Stimulated activated naive B cell treated with anti-CD40 and anti-IgM and Interleukin-4, amounts not matched to agents 10 μg/mL and 1 μg/mL and 100 μg/mL, for 72 hours (primary cell): ENCODE measurements around the gene TRMT44.

ENCODE experiments used
- ATAC-seq, 2 donors: fragments of 150-1000 bp; cut with Tn5 transposase; replicated peaks; 2 replicates each; pipeline ENCODE4 v1.10.0; 2021; ENCODE audit warnings: moderate library complexity in 1 of 2
- DNase-seq: peaks from one replicate; pipeline ENCODE4 v3.0.0; 2021
- H3K27ac Mint-ChIP-seq: one replicate; pipeline ENCODE4 v1.8.0; 2022; ENCODE audit warnings: mild to moderate bottlenecking, mixed read lengths
- H3K27me3 Mint-ChIP-seq, 2 donors: one replicate each; pipeline ENCODE4 v1.8.0; 2022; ENCODE audit warnings: mixed read lengths in 2 of 2
- H3K36me3 Mint-ChIP-seq, 2 donors: one replicate each; pipeline ENCODE4 v1.8.0; 2022; ENCODE audit warnings: mixed read lengths in 2 of 2, mild to moderate bottlenecking in 1 of 2
- H3K4me1 Mint-ChIP-seq, 2 donors: one replicate each; pipeline ENCODE4 v1.8.0; 2022; ENCODE audit warnings: mixed read lengths in 2 of 2, mild to moderate bottlenecking in 1 of 2
- H3K4me3 Mint-ChIP-seq, 2 donors: one replicate each; pipeline ENCODE4 v1.8.0; 2022; ENCODE audit warnings: mild to moderate bottlenecking in 2 of 2, mixed read lengths in 2 of 2, moderate library complexity in 1 of 2
- H3K9me3 Mint-ChIP-seq, 2 donors: one replicate each; pipeline ENCODE4 v1.8.0; 2022; ENCODE audit warnings: mixed read lengths in 2 of 2, mild to moderate bottlenecking in 1 of 2

Gene TRMT44, protein sequence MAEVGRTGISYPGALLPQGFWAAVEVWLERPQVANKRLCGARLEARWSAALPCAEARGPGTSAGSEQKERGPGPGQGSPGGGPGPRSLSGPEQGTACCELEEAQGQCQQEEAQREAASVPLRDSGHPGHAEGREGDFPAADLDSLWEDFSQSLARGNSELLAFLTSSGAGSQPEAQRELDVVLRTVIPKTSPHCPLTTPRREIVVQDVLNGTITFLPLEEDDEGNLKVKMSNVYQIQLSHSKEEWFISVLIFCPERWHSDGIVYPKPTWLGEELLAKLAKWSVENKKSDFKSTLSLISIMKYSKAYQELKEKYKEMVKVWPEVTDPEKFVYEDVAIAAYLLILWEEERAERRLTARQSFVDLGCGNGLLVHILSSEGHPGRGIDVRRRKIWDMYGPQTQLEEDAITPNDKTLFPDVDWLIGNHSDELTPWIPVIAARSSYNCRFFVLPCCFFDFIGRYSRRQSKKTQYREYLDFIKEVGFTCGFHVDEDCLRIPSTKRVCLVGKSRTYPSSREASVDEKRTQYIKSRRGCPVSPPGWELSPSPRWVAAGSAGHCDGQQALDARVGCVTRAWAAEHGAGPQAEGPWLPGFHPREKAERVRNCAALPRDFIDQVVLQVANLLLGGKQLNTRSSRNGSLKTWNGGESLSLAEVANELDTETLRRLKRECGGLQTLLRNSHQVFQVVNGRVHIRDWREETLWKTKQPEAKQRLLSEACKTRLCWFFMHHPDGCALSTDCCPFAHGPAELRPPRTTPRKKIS

DNA sequence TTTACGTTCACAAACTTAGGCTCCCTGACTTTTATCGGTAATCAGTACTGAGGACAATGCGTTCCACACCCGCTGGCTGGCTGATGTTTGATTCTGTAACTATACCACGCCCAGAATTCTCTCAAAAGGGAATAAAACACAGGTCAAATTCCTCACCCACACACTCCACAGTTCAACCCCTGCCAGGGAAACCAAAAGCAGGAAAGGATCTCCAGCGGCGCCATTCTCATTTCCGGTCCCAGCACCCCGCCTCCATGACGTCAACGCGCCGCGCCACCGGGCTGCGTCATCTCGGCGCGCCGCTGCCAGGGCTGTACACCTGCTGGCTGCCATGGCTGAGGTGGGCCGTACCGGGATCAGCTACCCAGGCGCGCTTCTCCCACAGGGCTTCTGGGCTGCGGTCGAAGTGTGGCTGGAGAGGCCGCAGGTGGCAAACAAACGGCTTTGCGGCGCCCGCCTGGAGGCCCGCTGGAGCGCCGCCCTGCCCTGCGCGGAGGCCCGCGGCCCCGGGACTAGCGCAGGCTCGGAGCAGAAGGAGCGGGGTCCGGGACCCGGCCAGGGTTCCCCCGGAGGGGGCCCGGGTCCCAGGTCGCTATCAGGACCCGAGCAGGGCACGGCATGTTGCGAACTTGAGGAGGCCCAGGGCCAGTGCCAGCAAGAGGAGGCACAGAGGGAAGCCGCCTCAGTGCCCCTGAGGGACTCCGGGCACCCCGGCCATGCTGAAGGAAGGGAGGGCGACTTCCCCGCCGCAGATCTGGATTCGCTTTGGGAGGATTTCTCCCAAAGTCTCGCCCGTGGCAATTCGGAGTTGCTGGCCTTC, at the start of gene TRMT44, which contains the start of gene ACOX3:
Gene TRMT44, plus strand, starts transcription at position 286 of the 820 bp plus-strand sequence. Its CDS starts 46 bp downstream, at position 332.
Gene ACOX3, minus strand, starts transcription at position 232 of the 820 bp plus-strand sequence. CDS start 24,202 bp downstream, outside the sequence.
- peak within 1 kb of the TSS; percentile 99 for H3K27ac Mint-ChIP-seq
- no peaks in the 10 kb centered on the region for H3K27me3 Mint-ChIP-seq

DNA sequence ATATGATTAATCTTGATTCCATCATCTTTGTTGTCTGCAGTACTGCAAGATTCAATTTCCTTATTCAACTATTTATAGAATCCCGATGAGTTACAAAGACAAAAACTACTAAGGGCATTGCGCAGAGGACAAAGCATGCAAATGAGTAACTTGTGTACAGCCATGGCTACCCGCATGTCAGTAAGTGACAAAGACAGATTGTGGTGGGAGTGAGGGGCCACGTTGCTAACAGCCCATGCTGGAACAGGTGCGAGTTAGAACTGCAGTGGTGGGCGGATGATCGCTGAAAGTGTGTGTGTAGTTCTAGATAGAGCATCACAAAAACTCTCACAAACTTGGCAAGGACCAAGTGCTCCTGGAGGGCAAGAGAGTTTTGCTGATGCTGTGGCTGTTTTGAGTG, 49.5 kb upstream of the TRMT44 start:
- DNase-seq (no peak), ATAC-seq (no peak)
- peaks cover 0 to 4% of the 10 kb centered on the region in 2 donors for H3K4me1 Mint-ChIP-seq
- peaks cover 27 to 77% of the 10 kb centered on the region in 2 donors for H3K36me3 Mint-ChIP-seq
- no peak overlapping the region for H3K27ac Mint-ChIP-seq
- H3K27me3 Mint-ChIP-seq, result no peaks in the 10 kb centered on the region
- H3K9me3 Mint-ChIP-seq, result no peaks in the 10 kb centered on the region
- no peak overlapping the region for H3K4me3 Mint-ChIP-seq

More for the DNA sequence above, at the start of gene TRMT44, which contains the start of gene ACOX3:
- Mint-ChIP-seq H3K36me3 (peaks cover 4 to 35% of the 10 kb centered on the region in 2 donors), H3K9me3 (no peaks in the 10 kb centered on the region), H3K4me1 (peaks cover 43 to 80% of the 10 kb centered on the region in 2 donors), H3K4me3 (peak within 1 kb of the TSS; percentile 93 to 96)
- ATAC-seq (peak; percentile 91 to 95), DNase-seq (peak; percentile 92)

DNA sequence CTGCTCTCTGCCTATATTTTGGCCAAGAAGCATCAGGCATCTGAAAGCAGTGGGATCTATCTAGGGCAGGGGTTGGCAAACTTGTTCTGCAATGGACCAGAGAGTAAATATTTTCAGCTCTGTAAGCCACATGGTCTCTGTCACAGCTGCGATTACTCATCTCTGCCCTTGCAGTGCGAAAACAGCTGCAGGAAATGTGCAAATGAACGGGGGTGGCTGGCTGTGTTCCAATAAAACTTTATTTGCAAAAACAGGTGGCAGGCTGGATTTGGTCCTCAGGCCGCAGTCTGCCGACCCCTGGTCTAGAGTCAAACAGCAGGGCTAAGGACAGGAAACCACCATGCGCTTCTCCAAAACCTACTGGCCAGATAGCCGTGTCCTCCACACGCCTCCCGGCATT, 48.6 kb upstream of the TRMT44 start:
- Mint-ChIP-seq H3K4me1 (peaks cover 0 to 4% of the 10 kb centered on the region in 2 donors), H3K36me3 (peaks cover 29 to 77% of the 10 kb centered on the region in 2 donors), H3K27me3 (no peaks in the 10 kb centered on the region), H3K9me3 (no peaks in the 10 kb centered on the region), H3K27ac (peak overlapping the region; percentile 25), H3K4me3 (no peak overlapping the region)
- ATAC-seq, result peak; percentile 66 to 71
- DNase-seq, result no peak

DNA sequence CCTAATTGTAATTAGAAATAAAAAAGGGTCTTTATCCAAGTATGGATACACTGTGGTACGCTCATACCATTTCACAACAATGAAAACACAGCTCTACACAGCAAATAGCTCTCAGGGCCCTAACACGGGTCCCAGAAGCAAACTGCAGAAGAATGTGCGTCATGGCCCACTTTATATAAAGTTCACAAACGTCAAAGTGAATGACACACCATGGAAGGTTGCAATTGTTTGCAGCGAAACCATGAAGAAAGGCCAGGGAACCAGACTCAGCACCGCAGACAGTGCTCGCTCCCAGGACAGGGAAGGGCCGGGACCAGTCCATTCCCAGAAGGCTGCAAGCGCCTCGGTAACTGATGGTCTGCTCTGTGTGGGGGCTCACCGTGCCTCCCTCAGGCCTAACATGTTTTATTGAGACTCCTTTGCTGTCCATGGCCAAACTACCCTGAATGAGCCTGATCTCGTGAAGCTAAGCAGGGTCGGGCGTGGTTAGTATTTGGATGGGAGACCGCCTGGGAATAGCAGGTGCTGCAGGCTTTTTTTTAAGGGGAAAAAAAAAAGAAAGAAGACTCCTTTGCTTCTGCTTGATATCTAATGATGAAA, 47.9 kb upstream of the TRMT44 start:
- Mint-ChIP-seq H3K36me3 (peaks cover 30 to 77% of the 10 kb centered on the region in 2 donors), H3K27me3 (no peaks in the 10 kb centered on the region), H3K4me3 (no peak overlapping the region), H3K27ac (peak overlapping the region; percentile 9), H3K4me1 (peaks cover 0 to 4% of the 10 kb centered on the region in 2 donors), H3K9me3 (no peaks in the 10 kb centered on the region)
- ATAC-seq (no peak), DNase-seq (no peak)

DNA sequence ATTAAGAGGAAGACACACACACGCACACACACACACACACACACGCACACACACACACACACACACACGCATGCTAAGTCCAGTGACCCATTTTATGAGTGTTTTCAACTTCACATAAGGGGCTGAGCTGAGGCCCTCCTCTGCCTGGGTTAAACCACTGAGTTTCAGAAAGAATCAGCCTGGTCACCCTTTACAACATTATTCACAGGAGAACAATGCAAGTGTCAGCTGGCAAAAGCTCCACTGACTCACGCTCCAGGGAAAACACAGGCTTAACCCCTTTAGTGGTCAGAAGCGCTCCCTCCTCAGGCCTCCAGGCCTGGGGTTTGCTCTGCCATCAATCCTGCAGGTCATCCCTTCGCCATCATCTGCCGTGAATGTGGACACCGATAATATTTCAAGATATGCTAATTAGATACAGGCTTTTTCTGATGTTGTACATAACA, 47.0 kb upstream of the TRMT44 start:
- no peak for DNase-seq
- Mint-ChIP-seq H3K27ac (peak overlapping the region; percentile 47), H3K4me1 (peaks cover 3 to 8% of the 10 kb centered on the region in 2 donors), H3K9me3 (no peaks in the 10 kb centered on the region), H3K27me3 (no peaks in the 10 kb centered on the region), H3K36me3 (peaks cover 34 to 74% of the 10 kb centered on the region in 2 donors), H3K4me3 (no peak overlapping the region)
- no peak for ATAC-seq

DNA sequence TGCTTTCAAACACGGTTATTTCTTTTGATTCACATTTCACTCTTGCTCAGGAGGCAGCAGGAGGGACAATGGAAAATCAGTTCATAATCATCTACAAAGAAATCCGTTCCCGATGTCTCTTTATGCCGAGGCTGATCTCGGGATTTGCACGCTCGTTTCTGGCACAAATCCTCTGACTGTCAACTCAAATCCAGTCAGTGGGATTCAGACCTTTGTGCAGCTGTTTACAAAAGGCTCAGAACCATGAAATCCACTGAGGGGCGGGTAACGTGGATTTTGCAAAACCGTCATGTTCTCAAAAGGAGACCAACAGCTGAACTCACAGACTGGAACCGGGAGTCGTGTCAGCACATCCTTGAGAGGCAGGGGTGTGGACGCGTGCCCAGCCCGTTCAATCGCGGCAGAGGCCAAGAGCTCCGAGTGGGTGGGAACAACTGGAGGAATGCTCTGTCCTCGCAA, 46.5 kb upstream of the TRMT44 start:
- DNase-seq, result no peak
- Mint-ChIP-seq H3K4me3 (no peak overlapping the region), H3K4me1 (peaks cover 6 to 11% of the 10 kb centered on the region in 2 donors), H3K9me3 (no peaks in the 10 kb centered on the region), H3K27me3 (no peaks in the 10 kb centered on the region), H3K36me3 (peaks cover 38 to 76% of the 10 kb centered on the region in 2 donors), H3K27ac (no peak overlapping the region)
- ATAC-seq, result no peak

DNA sequence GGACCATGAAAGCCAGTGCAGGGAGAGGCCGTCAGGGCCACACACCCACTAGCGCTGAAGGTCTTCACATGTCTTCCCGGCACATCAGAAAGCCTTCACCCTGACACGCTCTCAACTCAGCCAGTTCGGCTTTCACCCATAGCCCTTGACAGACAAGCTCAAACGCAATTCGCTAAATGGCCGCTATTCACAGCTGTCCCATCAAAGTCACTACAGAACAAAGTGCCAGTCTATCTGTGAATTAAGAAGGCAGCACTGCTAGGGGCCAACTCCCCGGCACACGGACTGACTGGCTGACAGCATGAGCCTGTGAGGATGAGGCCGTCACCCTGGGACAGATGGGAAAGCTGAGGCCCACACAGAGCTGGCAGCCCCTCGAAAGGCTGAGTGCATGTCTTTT, 45.8 kb upstream of the TRMT44 start:
- DNase-seq (no peak), ATAC-seq (no peak)
- H3K27ac Mint-ChIP-seq, result no peak overlapping the region
- H3K27me3 Mint-ChIP-seq, result no peaks in the 10 kb centered on the region
- no peak overlapping the region for H3K4me3 Mint-ChIP-seq
- peaks cover 6 to 11% of the 10 kb centered on the region in 2 donors for H3K4me1 Mint-ChIP-seq
- no peaks in the 10 kb centered on the region for H3K9me3 Mint-ChIP-seq
- H3K36me3 Mint-ChIP-seq, result peaks cover 45 to 79% of the 10 kb centered on the region in 2 donors

DNA sequence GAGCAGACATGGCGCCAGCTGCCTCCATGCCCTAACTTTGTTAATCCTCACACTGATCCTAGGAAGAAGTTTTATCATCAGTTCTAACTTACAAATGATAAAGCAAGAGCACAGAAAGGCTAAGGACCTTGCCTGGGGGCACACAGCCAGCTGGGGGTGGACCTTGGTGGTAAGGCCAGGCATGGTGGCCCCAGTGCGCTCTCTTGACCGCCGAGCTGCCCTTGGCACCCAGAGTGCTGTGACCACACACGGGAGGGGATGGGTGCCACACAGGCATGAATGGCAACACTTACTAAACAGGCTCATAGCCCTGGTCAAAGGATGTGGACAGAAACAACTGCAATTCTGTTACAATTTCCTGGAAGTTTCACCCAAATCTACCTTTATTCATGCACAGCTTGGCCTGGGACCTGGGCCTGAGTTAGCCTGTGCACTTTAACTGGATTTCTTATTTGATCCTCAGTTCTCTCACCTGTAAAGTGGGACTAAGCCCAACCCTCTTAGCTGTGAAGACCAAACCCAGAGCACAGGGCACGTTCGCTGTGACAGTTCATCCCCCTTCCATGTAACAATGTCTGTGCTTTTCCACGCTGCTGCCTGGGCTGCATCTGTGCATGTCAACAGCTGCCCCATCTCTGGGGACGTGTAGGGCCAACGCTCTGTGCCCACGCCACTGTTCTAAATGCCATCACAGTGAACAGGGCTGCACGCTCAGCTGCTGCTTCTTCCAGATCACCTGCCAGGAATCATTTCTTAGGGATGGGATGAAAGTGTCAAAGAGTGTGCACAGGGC, 44.9 kb upstream of the TRMT44 start:
- peaks cover 41 to 73% of the 10 kb centered on the region in 2 donors for H3K36me3 Mint-ChIP-seq
- H3K4me1 Mint-ChIP-seq, result peaks cover 6 to 11% of the 10 kb centered on the region in 2 donors
- H3K9me3 Mint-ChIP-seq, result no peaks in the 10 kb centered on the region
- H3K27ac Mint-ChIP-seq, result no peak overlapping the region
- no peak overlapping the region for H3K4me3 Mint-ChIP-seq
- ATAC-seq, result no peak
- no peak for DNase-seq
- no peaks in the 10 kb centered on the region for H3K27me3 Mint-ChIP-seq

DNA sequence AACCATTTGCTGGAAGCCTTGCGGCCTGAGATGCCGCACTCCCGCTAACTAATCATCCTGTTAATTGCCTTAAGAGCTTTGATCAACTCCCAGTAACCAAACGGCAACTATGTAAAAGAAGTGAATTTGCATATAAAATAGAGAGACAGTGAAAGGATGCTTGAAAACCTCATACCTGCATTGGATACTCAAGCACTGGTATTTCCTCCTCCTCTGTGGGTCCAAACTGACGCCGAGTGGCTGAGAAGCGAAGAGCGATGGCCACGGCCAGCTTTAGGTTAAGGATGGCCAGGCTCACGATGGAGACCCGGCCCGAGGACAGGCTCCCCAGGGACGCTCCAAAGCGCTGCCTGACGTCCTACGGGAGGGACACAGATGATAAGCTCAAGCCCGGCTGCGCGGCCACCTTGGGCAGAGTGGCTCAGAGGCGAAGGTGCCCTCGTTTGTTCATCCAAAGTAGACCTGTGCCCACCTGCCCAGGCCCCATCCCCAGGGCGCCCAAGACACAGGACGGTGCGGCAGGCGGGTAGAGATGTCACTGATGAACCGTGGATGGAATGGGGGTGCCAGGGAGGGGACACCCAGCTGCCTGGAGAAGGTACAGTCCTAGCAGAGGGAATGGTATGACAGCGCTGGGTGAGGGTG, 43.7 kb upstream of the TRMT44 start:
- ATAC-seq (no peak), DNase-seq (no peak)
- Mint-ChIP-seq H3K4me1 (peaks cover 6 to 11% of the 10 kb centered on the region in 2 donors), H3K36me3 (peaks cover 37 to 80% of the 10 kb centered on the region in 2 donors), H3K4me3 (no peak overlapping the region), H3K27me3 (no peaks in the 10 kb centered on the region), H3K27ac (no peak overlapping the region), H3K9me3 (no peaks in the 10 kb centered on the region)

DNA sequence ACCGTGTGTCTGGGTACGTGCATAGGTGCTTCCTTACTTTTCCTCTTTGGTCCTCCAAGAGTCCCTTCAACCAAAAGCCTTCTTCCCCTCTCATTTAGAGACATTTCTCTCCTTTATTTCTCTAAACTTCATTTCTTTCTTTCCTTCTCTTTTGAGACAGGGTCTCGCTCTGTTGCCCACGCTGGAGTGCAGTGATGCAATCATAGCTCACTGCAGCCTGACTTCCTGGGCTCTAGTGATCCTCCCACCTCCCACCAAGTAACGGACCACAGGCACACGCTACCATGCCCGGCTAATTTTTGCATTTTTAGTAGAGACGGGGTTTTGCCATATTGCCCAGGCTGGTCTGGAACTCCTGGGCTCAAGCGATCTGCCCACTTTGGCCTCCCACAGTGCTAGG, 42.2 kb upstream of the TRMT44 start:
- no peak for DNase-seq
- Mint-ChIP-seq H3K27ac (no peak overlapping the region), H3K4me3 (no peak overlapping the region), H3K36me3 (peaks cover 33 to 71% of the 10 kb centered on the region in 2 donors), H3K27me3 (no peaks in the 10 kb centered on the region), H3K9me3 (no peaks in the 10 kb centered on the region), H3K4me1 (peaks cover 7% of the 10 kb centered on the region in 2 donors)
- no peak for ATAC-seq

DNA sequence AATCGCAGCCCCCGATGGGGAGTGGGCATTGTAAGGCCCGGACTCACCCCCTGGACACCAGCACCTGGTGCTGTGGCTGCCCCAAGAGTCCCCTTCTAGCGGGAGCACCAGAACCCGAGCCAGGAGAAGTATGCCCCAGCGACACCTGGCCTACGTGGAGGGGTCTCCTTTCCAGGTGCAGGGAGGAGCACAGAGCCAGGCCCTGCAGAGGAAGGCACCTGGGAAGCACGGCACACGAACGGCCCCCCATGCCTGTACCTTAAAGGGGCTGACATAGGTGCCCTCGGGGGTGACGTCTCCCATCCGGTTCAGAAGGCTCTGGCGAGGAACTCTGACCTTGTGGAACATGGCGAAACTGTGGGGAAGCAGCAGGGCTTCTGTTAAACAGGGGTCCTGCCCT, 41.3 kb upstream of the TRMT44 start:
- Mint-ChIP-seq H3K27me3 (no peaks in the 10 kb centered on the region), H3K4me3 (no peak overlapping the region), H3K4me1 (peaks cover 7 to 9% of the 10 kb centered on the region in 2 donors), H3K9me3 (no peaks in the 10 kb centered on the region), H3K36me3 (peaks cover 35 to 67% of the 10 kb centered on the region in 2 donors), H3K27ac (no peak overlapping the region)
- DNase-seq, result no peak
- no peak for ATAC-seq

DNA sequence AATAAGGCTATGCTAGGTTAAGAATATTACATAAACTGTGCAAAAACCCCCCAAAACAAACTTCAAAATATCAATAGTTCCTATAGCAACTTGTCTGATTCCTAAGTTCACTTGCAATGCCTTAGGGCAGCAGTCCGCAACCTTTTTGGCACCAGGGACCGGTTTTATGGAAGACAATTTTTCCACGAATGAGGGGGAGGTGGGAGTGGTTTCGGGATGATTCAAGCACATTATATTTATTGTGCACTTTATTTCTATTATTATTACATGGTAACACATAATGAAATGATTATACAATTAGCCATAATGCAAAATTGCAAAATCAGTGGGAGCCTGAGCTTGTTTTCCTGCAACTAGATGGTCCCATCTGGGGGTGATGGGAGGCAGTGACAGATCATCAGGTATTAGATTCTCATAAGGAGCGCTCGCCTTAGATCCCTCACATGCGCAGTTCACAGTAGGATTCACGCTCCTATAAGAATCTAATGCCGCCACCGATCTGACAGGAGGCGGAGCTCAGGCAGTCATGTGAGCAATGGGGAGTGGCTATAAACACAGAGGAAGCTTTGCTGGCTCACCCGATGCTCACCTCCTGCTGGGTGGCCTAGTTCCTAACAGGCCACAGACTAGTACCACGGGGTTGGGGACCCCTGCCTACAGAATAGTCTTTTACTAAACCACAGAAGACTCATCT, 39.8 kb upstream of the TRMT44 start:
- ATAC-seq, result no peak
- no peak overlapping the region for H3K4me3 Mint-ChIP-seq
- no peaks in the 10 kb centered on the region for H3K9me3 Mint-ChIP-seq
- no peaks in the 10 kb centered on the region for H3K27me3 Mint-ChIP-seq
- no peak for DNase-seq
- H3K36me3 Mint-ChIP-seq, result peaks cover 48 to 69% of the 10 kb centered on the region in 2 donors
- H3K27ac Mint-ChIP-seq, result no peak overlapping the region
- peaks cover 7 to 9% of the 10 kb centered on the region in 2 donors for H3K4me1 Mint-ChIP-seq
